GM12891 (cell line): ENCODE results near the gene CACNG3.

ENCODE experiments used
- PAX5 ChIP-seq: IDR thresholded peaks from 2 replicates; pipeline ENCODE4 v1.6.1; 2011; ENCODE audit warnings: low read length, moderate library complexity, mild to moderate bottlenecking; ENCODE audit not compliant: insufficient read depth, severe bottlenecking
- POLR2A ChIP-seq: IDR thresholded peaks from 2 replicates; pipeline ENCODE4 v1.6.1; 2011; ENCODE audit warnings: low read depth, low read length, control low read depth
- POLR2AphosphoS5 ChIP-seq: IDR thresholded peaks from 2 replicates; pipeline ENCODE4 v1.6.1; 2011; ENCODE audit warnings: low read depth, low read length, control low read depth
- POU2F2 ChIP-seq: IDR thresholded peaks from 2 replicates; pipeline ENCODE4 v1.6.1; 2011; ENCODE audit warnings: low read depth, mild to moderate bottlenecking, control low read depth, low read length, moderate library complexity
- SPI1 ChIP-seq: IDR thresholded peaks from 2 replicates; pipeline ENCODE4 v1.6.1; 2011; ENCODE audit warnings: low read depth, low read length, control low read depth
- TAF1 ChIP-seq: IDR thresholded peaks from 2 replicates; pipeline ENCODE4 v1.6.1; 2011; ENCODE audit warnings: low read depth, low read length, control low read depth

- TF ChIP-seq POLR2A (no peak), POLR2AphosphoS5 (no peak), SPI1 (no peak), TAF1 (no peak), POU2F2 (no peak), PAX5 (no peak)
These were observed 39.2 kb upstream of the CACNG3 start for GRCh38 chr16:24216961-24217360.
